K562 (cell line): ENCODE measurements around the gene KIF6.

ENCODE experiments used
- ELF1 ChIP-seq: fragments of 200-800 bp; sonication (Bioruptor generic); IDR thresholded peaks from 2 replicates; pipeline ENCODE4 v1.6.1; 2016; ENCODE audit warnings: missing genetic modification characterization, missing compliant biosample characterization
- JUNB ChIP-seq: fragments of 450-650 bp; formaldehyde crosslinking; conservative IDR thresholded peaks from 2 replicates; pipeline ENCODE4 v1.4.0; 2020; ENCODE audit warnings: mild to moderate bottlenecking
- JUND ChIP-seq, 2 experiments: IDR thresholded peaks; 2 replicates in 1 of 2; 3 replicates in 1 of 2; pipeline ENCODE4 v1.6.1; 2011; ENCODE audit warnings: borderline replicate concordance in 2 of 2, low read depth in 2 of 2, low read length in 2 of 2, improper control_type of control experiment in 1 of 2, missing biosample characterization in 1 of 2, missing genetic modification characterization in 1 of 2, missing genetic modification reagents in 1 of 2
- POLR2A ChIP-seq: fragments of 450-650 bp; conservative IDR thresholded peaks from 2 replicates; pipeline ENCODE4 v1.6.1; 2016
- TF ChIP-seq, protein P1 (sequence below): sonication (generic); formaldehyde crosslinking; IDR thresholded peaks from 2 replicates; pipeline ENCODE4 v1.8.0; 2022; ENCODE audit warnings: mild to moderate bottlenecking, low read depth, missing genetic modification reagents

DNA sequence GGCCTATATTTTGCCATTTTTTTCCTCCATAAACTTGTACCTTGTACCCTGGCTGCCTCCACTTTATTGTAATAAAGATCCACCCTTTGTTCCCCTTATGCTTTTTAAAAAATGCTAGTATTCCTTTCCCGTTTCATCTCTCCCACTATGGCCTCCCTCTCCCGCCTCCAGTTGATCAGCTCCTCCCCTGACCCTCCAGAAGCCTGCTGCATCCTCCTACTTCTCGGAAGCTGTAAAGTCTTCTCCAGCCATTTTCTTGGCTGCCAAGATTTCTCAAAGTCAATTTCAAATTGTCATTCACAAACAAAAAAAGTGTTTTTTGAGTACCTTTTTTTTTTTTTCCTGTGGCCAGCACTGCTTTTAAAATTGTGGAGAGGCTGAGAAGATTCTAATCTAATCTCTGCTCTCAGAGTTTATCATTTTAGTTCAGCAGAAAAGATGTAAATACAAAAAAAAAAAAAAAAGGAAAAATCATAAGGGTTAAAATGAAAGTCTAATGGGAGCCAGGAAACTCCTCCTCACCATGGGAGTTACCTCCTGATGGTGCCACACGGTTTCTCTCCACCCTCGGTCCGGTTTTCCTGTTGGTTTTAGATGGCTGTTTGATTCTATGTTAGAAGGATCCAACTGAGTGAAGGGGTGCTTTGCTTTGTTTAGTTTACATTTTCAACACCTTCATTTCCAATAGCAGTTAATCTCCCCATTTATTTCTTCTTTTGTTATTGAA, 299.7 kb downstream of the KIF6 start:
- no peak for TF ChIP-seq JUNB (CRISPR knock-in tag)
- TF ChIP-seq, protein P1, sequence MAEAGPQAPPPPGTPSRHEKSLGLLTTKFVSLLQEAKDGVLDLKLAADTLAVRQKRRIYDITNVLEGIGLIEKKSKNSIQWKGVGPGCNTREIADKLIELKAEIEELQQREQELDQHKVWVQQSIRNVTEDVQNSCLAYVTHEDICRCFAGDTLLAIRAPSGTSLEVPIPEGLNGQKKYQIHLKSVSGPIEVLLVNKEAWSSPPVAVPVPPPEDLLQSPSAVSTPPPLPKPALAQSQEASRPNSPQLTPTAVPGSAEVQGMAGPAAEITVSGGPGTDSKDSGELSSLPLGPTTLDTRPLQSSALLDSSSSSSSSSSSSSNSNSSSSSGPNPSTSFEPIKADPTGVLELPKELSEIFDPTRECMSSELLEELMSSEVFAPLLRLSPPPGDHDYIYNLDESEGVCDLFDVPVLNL (CRISPR knock-in tag) = no peak
- no peak for TF ChIP-seq POLR2A
- TF ChIP-seq JUND (IDR thresholded peaks at IDR 0.05; ENCODE audit: borderline replicate concordance, low read depth, low read length) = no peak
- no peak for TF ChIP-seq JUND (tag; IDR thresholded peaks at IDR 0.05; ENCODE audit: borderline replicate concordance, low read depth, low read length)
- no peak for TF ChIP-seq ELF1
